ENCODE measurements around the gene SUMO3. TPM values are rescaled to one million over a fixed set of nuclear protein-coding genes. Genes with fewer than 3 reads are reported as not detected.

The SUMO3 gene
- total RNA-seq, 1 experiment from 2014 or later: 82.9 TPM

DNA sequence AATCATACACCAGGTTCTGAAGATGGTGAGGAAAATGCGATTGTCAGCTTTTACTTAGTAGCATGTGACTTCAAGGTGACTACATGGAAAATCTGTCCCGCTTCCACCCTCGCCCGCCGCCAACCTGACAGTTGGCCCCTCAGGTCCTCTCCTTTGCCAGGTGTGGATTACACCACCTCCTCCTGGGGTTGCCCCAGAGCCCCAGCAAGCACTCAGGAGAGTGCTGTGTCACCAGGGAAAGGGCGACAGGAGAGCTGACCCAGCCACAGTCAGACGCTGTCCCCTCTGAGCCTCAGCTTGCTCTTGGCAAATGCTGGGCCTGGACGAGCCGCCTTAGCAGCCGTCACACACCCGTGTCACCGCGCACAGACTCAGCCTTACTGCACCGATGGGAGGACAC is 37.7 kb upstream of the SUMO3 start:
- H2BK12ac ChIP-seq (ENCODE audit: insufficient read length, low read depth, low read length): no peak overlapping the region
- Mint-ChIP-seq H3K36me3 (ENCODE audit: insufficient read depth in 1 of 3, low read depth in 3 of 3) (peaks cover 44 to 85% (median 71%) of the 10 kb centered on the region in 3 experiments; a peak in 6 of 7 replicates), H3K27me3 (ENCODE audit: low read depth) (no peaks in the 10 kb centered on the region), H3K4me1 (no peaks in the 10 kb centered on the region), H3K4me3 (no peak overlapping the region), H3K9me3 (no peaks in the 10 kb centered on the region), H3K27ac (no peak overlapping the region; a peak in 1 of 7 replicates)
- H2BK5ac ChIP-seq (ENCODE audit: insufficient read length, low read length): no peak overlapping the region
- no peak overlapping the region for H4K5ac ChIP-seq (ENCODE audit: insufficient read length, low read depth, low read length)
- no peak overlapping the region for H3T11ph ChIP-seq (ENCODE audit: low read length)
- TF ChIP-seq CTCF (conservative IDR thresholded peaks at IDR 0.05): no peak
- no peak overlapping the region for H2AFZ ChIP-seq (ENCODE audit: low read length)
- H3K14ac ChIP-seq (ENCODE audit: insufficient read depth, low read length): no peak overlapping the region; the same call in 1 of the 2 replicates
- H3K79me1 ChIP-seq (ENCODE audit: insufficient read depth, low read depth, low read length, poor library complexity, severe bottlenecking): no peaks in the 10 kb centered on the region
- no peaks in the 10 kb centered on the region for H3K23me2 ChIP-seq (ENCODE audit: insufficient read length, low read depth, low read length, poor library complexity, severe bottlenecking)
- no peak overlapping the region for H4K8ac ChIP-seq (replicated peaks; ENCODE audit: insufficient read length, low read depth, low read length)
- no peak overlapping the region for H3K9ac ChIP-seq (ENCODE audit: extremely low read depth, insufficient read length, low read length)
- no peak overlapping the region for H2BK15ac ChIP-seq (ENCODE audit: low read depth, low read length)
- DNase-seq: no peak
- H3K9me3 ChIP-seq (ENCODE audit: control insufficient read depth, low read depth, low read length): no peaks in the 10 kb centered on the region
- no CpG with 5 or more reads among the region's 14 CpGs for WGBS (ENCODE audit: extremely low coverage, insufficient read length, low lambda C conversion rate)
- H3K79me2 ChIP-seq (ENCODE audit: insufficient read depth, low read length): peaks cover 7% of the 10 kb centered on the region; the same call in 1 of the 2 replicates
- H3K18ac ChIP-seq (ENCODE audit: insufficient read length, low read depth, low read length): no peak overlapping the region
- no peak overlapping the region for H4K91ac ChIP-seq (ENCODE audit: insufficient read length, low read depth, low read length)
- no peak overlapping the region for H3K4me2 ChIP-seq (ENCODE audit: insufficient read depth, insufficient read length, low read length)
- no peak overlapping the region for H3K27ac ChIP-seq (ENCODE audit: insufficient read length, low read depth, low read length)
- H3K27me3 ChIP-seq (ENCODE audit: insufficient read depth, low read length): no peaks in the 10 kb centered on the region
- H3K23ac ChIP-seq (ENCODE audit: insufficient read length, low read depth, low read length): no peak overlapping the region
- H3K56ac ChIP-seq (ENCODE audit: insufficient read length, low read depth, low read length): no peak overlapping the region
- no peak overlapping the region for H2BK120ac ChIP-seq (ENCODE audit: low read depth, low read length, poor library complexity, severe bottlenecking)
- no peak overlapping the region for H2AK5ac ChIP-seq (ENCODE audit: insufficient read length, low read length)
- H3K4me1 ChIP-seq (ENCODE audit: insufficient read depth, low read length): no peaks in the 10 kb centered on the region
- no peak overlapping the region for H2BK20ac ChIP-seq (ENCODE audit: low read depth, low read length, poor library complexity, severe bottlenecking)
- no peak overlapping the region for H3K4ac ChIP-seq (ENCODE audit: low read depth, low read length)
- no peaks in the 10 kb centered on the region for H4K20me1 ChIP-seq (ENCODE audit: control insufficient read depth, insufficient read depth, insufficient read length)
